Measurements from ENCODE around the gene VEPH1. TPM values are rescaled to one million over a fixed set of nuclear protein-coding genes. Genes with fewer than 3 reads are reported as not detected.
A peak's percentile ranks its signal among the peaks of the same experiment; 100 is the strongest.

Gene VEPH1
- total RNA-seq, 2 donors from 2014 or later: 15.0 to 30.0 TPM

GRCh38 chr3:157323360-157323759 lies 179.9 kb downstream of the VEPH1 start:
- TF ChIP-seq POLR2A (IDR thresholded peaks at IDR 0.05) (no peak), CTCF (IDR thresholded peaks at IDR 0.05) (no peak)
- no peaks in the 10 kb centered on the region for H3K9me3 ChIP-seq
- 59 to 62% methylated on average over 2 of the region's 2 CpGs for WGBS, 2 donors
- H3K27me3 ChIP-seq: no peaks in the 10 kb centered on the region
- no peak overlapping the region for H3K27ac ChIP-seq
- H3K4me1 ChIP-seq: peaks cover 20% of the 10 kb centered on the region
- intact Hi-C loops (cut with DNase I): no loop called here
- ATAC-seq (no peak), DNase-seq (no peak)
- H3K4me3 ChIP-seq: no peak overlapping the region
- no peaks in the 10 kb centered on the region for H3K36me3 ChIP-seq (replicated peaks in 1 of 2; ENCODE audit: insufficient read depth in 1 of 2, low read depth in 2 of 2)

- intact Hi-C loops (cut with DNase I): no loop called here
- no peaks in the 10 kb centered on the region for H3K27me3 ChIP-seq
- TF ChIP-seq CTCF (IDR thresholded peaks at IDR 0.05) (no peak), POLR2A (IDR thresholded peaks at IDR 0.05) (no peak)
Observed at GRCh38 chr3:157319672-157320071, 183.5 kb downstream of the VEPH1 start.

GRCh38 chr3:157318639-157319288 lies 184.5 kb downstream of the VEPH1 start:
- peak overlapping the region in 3 of 4 donors; percentile 29 to 71 (median 66) for H3K27ac ChIP-seq
- H3K9me3 ChIP-seq: no peaks in the 10 kb centered on the region
- TF ChIP-seq POLR2A (IDR thresholded peaks at IDR 0.05) (no peak), CTCF (IDR thresholded peaks at IDR 0.05) (no peak)
- ATAC-seq: peak; percentile 88
- WGBS, 2 donors: 22 to 35% methylated on average over 5 of the region's 5 CpGs
- intact Hi-C loops (cut with DNase I): no loop called here
- H3K27me3 ChIP-seq: no peaks in the 10 kb centered on the region
- H3K4me1 ChIP-seq: peaks cover 23% of the 10 kb centered on the region
- no peak overlapping the region for H3K4me3 ChIP-seq
- no peaks in the 10 kb centered on the region for H3K36me3 ChIP-seq (replicated peaks in 1 of 2; ENCODE audit: insufficient read depth in 1 of 2, low read depth in 2 of 2)
- DNase-seq: peak in 2 of 4 donors; percentile 17

More at GRCh38 chr3:157319672-157320071, 183.5 kb downstream of the VEPH1 start:
- Histone ChIP-seq H3K27ac (peak overlapping the region in 2 of 4 donors; percentile 66 to 71), H3K36me3 (replicated peaks in 1 of 2; ENCODE audit: insufficient read depth in 1 of 2, low read depth in 2 of 2) (no peaks in the 10 kb centered on the region), H3K4me1 (peaks cover 23% of the 10 kb centered on the region), H3K4me3 (no peak overlapping the region), H3K9me3 (no peaks in the 10 kb centered on the region)
- DNase-seq (no peak), ATAC-seq (no peak)

DNA sequence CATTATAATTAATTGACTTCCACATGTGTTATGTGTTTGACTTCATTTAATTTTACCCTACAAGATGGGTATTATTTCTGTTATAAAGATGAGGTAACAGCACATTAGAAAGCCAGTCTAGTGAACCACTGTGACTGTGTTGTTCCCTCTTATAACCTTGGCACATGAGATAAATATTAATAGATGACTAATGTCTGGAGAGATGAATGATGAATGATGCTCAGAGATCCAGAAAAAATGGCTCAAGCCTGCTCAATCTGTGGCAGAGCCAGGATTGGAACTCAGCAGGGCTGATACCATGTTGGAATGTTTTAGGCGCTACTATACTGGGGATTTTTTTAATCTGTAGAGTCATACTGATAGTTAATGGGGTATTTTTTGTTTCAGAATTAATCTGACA lies 185.3 kb downstream of the VEPH1 start:
- no peaks in the 10 kb centered on the region for H3K9me3 ChIP-seq
- no peaks in the 10 kb centered on the region for H3K36me3 ChIP-seq (replicated peaks in 1 of 2; ENCODE audit: insufficient read depth in 1 of 2, low read depth in 2 of 2)
- H3K4me1 ChIP-seq: peaks cover 23% of the 10 kb centered on the region
- intact Hi-C loops (cut with DNase I): no loop called here
- no peak overlapping the region for H3K27ac ChIP-seq
- 88 to 94% methylated on average over 1 of the region's 1 CpG for WGBS, 2 donors
- H3K4me3 ChIP-seq: no peak overlapping the region
- TF ChIP-seq POLR2A (IDR thresholded peaks at IDR 0.05) (no peak), CTCF (IDR thresholded peaks at IDR 0.05) (no peak)
- H3K27me3 ChIP-seq: no peaks in the 10 kb centered on the region
- DNase-seq (no peak), ATAC-seq (peak; percentile 36)

GRCh38 chr3:157313186-157313585 lies 190.0 kb downstream of the VEPH1 start:
- no peak overlapping the region for H3K27ac ChIP-seq
- H3K27me3 ChIP-seq: no peaks in the 10 kb centered on the region
- WGBS, 2 donors: 93 to 96% methylated on average over 4 of the region's 4 CpGs
- no peak overlapping the region for H3K4me3 ChIP-seq
- no peaks in the 10 kb centered on the region for H3K36me3 ChIP-seq (replicated peaks in 1 of 2; ENCODE audit: insufficient read depth in 1 of 2, low read depth in 2 of 2)
- no peak for ATAC-seq
- intact Hi-C loops (cut with DNase I): no loop called here
- TF ChIP-seq CTCF (IDR thresholded peaks at IDR 0.05) (no peak), POLR2A (IDR thresholded peaks at IDR 0.05) (no peak)
- no peaks in the 10 kb centered on the region for H3K9me3 ChIP-seq
- no peak for DNase-seq
- H3K4me1 ChIP-seq: peaks cover 2% of the 10 kb centered on the region

Data from body of pancreas (tissue), 4 donors.